MM.1S (cell line): Measurements from ENCODE around the gene SELENOW.

Experiments
- CTCF ChIP-seq: fragments of 300-600 bp; sonication (generic); IDR thresholded peaks from 2 replicates; pipeline ENCODE4 v1.5.1; 2016; ENCODE audit warnings: antibody characterized with exemption, low read length, mixed read lengths
- EZH2phosphoT487 ChIP-seq: fragments of 300-600 bp; sonication (generic); IDR thresholded peaks from 2 replicates; pipeline ENCODE4 v1.6.1; 2018; ENCODE audit warnings: antibody characterized with exemption, low read length

GRCh38 chr19:47750752-47751151, 27.8 kb upstream of the SELENOW start:
- TF ChIP-seq CTCF (no peak), EZH2phosphoT487 (no peak)
